ENCODE results near the gene LSAMP.
"Not testable (repeated sequence)": the region's sequence is repeated elsewhere in the genome, so short reads cannot be mapped to it uniquely, and the experiment has no call there.

LSAMP gene

DNA sequence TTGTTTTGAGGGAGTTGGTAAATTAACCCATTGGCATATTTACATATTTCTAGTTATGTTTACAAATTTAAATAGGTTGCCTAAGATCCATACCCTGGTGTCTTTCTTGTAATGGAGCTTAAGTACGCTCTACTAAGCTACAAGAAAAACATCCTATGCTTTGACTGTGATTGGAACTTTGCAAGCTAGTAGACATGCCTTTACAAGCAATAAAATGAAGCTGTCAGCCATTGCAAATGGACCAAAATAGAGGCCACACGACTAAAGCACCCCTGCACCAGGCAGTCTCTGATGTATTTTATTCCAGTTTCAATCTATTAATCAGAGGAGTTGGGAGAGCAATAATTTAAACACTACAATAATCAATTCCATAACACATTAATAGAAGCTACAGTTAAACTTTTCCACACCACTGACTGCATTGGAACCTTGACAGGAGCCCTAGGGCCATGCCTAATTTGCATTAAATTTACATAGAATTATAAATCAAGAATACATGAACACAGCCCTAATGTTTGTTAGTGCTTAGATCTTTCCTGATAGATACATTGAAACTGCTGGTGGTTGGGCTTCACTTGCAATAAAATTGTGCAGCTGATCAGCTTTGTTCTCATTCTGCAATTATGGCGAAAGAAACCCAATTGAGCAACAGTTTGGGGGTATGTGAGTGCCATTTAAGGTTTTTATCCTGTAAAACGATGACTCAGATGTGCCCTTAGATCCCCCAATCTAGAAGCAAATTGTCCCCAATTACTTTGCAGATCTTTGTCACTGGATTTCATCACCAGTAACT is 360.1 kb downstream of the LSAMP start:
- DNase-seq, result no peak

DNA sequence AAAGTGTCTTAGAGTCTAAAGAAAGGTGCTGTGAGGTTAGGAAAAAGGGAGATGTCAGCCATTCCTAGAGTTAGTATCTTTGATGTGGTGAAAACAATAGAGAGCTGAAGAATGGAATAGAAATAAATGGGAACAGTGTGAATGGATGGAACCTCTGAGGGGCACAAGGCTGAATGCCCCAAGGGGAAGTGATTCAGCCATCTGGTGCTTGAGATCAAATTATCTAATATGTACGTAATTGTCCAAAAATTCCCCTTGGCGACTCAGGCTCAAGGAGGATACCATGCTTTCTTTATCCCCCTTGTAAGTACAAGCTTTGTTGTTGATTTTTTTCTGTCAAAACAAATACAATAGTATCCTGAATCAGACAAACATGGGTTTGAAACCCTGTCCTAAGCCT is 361.6 kb downstream of the LSAMP start:
- no peak for DNase-seq

DNA sequence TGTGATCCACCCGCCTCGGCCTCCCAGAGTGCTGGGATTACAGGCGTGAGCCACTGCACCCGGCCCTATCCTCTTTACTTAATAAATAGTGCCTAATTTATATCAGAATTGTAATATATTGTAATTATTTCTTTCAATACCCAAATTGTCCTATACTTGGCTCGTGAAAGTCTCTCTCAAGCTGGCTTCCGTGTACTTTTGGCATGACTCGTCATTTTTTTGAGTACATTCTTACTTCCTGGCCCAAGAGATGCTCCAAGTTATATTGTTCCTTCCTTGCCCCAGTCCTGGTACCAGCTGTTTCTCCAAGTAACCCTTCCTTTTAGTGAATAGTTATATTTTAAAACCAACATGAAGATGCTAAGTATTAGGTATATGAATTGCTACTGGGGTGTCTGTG is 366.7 kb downstream of the LSAMP start:
- DNase-seq, result no peak

DNA sequence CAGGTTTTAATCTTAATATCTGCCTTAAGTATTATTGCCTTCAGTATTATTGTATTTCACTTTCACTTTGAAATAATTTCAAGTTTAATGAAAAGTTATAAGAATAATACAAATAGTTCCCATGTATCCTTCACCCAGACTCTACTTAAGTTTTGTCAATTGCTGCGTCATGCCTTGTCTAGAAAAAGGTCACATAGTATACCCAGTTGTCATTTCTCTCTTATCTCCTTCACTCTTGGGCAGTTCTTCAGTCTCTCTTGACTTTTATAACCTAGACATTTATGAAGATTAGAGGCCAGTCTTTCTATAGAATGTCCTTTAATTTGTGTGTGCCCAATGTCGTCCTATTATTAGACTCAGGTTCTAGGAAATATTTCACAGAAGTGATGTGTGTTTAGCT is 367.7 kb downstream of the LSAMP start:
- no peak for DNase-seq

DNA sequence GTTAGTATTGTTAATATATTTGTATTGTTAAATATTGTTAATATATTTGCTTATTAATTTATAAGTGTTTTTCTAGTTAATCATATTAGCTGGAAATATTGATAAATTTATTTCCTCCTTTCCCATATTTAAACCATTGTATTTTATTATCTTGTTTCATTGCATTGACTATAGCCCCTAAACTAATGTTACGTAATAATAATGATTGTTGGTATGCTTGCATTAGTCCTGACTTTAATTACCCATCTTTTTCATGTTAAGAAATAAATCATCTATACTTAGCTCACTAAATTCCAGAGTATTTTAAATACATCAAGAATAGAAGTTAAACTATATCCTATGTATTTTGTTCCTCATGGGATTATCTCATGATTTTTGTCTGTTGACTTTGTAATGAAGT is 368.2 kb downstream of the LSAMP start:
- no peak for DNase-seq

DNA sequence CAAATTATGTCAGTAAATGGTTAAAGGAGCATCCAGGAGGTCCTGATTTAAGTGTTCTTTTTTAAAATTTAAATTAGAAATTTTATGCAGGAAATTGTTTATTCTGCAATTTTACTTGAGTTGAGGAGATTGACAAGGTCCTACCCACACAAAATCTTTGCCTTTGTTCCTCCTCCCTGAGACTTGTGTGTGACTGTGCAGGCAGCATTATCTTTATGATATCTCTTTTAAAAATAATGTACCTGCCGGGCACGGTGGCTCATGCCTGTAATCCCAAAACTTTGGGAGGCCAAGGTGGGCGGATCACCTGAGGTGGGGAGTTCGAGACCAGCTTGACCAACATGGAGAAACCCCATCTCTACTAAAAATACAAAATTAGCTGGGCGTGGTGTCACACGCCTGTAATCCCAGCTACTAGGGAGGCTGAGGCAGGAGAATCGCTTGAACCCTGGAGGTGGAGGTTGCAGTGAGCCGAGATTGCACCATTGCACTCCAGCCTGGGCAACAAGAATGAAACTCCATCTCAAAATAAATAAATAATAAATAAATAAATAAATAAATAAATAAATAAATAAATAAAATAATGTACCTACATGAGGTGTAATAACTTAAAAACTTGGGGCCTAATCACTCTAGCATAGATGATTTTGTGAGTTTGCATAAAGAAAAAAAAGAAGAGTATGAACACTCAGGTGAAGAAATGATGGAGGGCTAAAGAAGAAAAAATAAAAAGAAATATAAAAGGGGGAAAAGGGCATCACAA is 374.6 kb downstream of the LSAMP start:
- not testable (repeated sequence) for DNase-seq

DNA sequence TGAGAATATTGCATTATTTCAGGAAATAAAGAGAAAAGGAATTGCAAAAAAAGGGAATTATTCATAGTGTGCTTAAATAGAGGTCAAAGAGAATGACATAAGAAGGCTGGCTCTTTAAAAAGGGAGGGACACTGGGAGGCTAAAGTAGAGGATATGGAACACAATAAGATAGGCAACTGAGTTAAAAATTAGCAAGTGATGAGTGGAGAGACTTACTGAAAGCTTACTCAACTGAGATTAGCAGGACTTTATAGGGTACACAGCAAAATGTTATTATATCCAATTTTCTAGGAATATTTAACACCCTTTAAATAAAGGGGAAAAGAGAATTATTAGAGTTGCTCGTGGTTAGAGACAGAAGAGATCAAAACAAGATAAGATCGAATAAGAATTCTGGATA is 375.2 kb downstream of the LSAMP start:
- DNase-seq, result no peak

DNA sequence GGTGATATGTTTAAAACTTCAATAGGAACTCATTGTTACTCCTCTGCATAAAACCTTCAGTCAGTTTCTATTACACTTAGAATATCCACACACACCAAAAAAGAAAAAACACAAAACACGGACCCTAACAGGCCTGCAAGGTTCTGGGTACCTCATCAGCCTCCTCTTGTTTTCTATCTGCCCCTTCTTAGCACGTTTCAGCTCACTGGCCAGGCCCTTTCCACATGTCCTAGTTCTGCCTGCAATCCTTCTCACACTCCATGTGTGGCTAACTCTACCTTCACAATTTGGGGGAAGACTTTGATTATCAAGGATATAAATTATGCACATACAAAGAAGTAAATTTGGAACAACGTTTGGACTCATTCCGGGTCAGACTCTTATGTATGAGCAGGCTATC is 376.3 kb downstream of the LSAMP start:
- DNase-seq, result no peak

DNA sequence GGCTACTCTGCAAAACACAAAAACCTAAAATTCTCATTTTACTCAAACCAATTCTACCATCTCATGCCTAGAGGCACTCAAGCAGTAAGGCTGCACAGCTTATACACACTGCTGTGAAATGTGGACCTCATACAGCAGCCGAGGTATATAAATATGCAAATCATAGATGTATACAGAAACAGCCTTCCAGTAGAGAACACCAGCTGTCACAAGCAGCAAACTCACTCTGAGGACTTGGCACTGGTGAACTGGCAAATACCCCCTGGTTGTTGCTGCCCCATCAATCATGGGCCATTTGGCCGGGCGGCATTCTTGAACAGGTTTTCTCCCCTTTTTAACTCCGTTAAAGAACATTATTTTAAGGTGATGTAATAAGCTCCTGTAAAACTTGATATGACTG is 378.0 kb downstream of the LSAMP start:
- DNase-seq, result no peak

DNA sequence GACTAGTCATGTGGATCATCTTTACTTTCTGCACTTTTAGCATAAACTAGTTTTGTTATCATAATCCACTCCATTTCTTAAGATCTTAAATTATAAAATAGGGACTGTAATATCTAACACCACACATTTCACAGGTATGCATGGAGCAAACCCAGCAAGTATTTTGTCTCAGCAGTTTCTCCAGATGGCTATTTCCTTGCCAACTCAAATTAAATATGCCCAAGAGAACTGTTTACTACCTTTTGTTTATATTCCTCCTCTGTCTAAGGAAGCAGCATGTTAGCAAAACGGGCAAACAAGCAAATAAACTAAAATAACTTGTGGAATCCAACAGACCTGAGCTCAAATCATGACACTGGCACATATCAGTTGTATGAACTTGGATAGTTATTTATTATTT is 379.8 kb downstream of the LSAMP start:
- DNase-seq, result no peak

DNA sequence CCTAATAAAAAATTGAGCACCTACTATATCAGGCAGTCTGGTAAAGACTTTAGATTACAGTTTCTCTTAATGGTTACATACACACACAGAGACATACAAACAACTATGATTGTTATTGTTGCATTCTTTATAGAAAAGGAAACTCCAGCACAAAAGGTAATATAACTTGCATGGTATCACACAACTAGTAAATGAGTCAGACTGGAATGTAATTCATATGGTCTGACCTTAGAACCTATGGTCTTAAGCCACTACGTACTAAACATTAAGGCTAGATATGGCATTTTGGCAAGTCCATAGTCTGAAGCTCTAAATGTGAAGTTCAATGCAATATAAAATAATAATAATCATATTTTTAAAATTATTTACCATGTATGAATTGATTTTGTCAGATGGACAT is 380.6 kb downstream of the LSAMP start:
- DNase-seq, result no peak

DNA sequence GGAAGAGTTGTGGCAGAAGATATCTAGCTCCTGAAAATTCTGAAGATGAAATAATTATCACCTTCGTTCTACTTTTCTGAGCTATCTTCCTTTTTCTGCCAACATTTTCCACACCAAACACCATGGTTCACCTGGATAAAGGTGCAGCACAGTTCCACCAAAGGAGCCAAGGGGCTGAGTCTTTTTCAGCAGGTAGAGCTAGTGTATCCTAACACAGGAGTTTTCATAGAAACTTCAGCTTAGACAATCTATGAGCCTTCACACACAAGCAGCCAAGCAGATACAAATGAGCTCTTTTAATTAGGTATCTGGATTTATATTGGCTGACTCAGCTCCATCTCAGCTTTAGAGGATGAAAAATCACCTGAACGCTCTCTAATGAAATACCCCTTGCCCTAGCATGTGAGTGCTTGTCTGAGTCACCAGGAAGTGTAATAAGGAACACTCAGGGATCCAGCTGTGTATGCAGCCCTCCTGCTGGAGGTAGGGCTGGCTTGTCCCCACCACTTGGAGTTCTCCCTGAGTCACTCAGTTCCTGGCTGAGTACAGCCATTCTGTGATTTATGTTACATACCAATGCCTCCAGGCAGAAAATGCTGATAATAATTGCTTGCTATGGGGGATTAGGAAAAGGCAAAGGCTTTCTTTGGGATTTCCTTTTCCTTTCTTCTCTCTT is 385.7 kb downstream of the LSAMP start:
- no peak for DNase-seq

DNA sequence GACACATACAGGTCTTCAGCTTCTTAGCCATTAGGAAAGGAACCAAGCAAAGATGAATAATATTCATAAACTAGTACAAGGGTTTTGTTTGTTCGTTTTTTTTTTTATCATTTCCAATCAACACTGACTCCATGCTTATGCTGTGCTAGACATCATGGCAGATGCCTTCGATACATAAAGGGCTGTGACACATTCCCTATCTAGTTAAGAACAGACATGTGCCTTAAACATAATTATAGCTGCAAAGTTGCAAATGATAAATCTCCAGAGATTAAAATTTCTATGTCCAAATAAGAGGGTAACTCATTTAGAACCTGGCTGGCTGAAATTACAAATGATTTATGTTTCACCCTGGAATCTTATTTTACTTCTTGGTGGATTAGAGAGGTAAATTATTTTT is 386.4 kb downstream of the LSAMP start:
- DNase-seq, result no peak

DNA sequence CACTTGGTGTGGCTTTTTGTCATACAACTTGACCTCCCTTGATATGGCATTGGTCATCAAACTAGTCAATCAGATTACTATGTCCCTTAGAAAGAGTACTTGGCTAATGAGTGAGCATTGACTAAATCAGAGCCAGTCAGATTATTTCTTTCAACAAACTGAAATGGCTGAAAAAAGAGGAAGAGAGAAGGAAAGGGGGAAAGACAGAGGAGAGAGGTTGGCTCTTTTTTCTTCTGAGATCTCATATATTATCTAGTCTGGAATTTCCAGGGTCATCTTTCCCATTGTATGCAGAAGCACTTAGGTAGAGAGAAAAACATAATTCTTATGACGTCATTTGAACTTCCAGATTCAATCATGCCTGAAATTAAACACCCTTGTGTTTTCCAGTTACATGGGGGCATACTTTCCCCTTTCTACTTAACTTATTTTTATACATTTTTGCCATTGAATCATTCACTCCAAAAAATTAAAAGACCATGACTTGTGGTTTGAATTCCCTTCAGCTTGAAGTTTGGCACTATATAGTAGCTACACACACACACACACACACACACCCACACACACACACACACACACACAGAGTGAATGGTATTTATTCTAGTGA is 387.8 kb downstream of the LSAMP start:
- DNase-seq, result no peak

DNA sequence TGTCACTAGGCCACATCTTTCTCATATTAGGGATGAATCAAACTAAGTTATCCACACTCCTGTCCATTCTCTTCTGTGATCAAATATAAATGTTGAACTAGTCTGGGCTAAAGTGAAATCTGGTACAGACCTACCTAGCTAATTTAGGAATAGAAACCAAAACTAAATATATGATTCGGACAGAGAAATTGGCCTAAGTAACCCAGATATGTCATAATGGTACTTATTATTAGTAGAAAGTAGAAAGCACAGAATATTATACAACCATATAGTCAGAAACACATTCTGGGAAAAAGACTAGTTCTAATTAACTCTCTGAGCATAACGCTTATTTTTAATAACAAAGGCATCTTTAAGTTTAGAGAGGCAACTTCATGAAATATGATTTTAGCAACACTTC is 389.0 kb downstream of the LSAMP start:
- no peak for DNase-seq

DNA sequence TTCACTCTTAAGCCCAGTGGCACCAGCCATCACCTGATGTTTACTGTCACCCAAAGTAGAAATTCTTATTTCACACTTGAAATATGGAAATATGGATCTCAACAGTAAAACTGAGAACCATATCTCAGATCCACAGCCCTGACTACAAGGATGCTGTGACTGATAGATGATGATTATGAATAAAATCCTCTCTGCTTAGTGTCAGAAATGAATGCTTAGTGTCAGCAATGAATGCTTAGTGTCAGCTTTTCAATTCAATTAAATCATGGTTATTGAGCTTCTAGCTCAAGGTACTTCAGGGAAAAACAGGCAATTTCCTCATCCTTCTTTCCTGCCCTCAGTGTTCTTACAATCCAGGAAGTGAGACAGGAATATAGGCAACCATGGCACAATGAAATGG is 392.3 kb downstream of the LSAMP start:
- DNase-seq, result no peak

DNA sequence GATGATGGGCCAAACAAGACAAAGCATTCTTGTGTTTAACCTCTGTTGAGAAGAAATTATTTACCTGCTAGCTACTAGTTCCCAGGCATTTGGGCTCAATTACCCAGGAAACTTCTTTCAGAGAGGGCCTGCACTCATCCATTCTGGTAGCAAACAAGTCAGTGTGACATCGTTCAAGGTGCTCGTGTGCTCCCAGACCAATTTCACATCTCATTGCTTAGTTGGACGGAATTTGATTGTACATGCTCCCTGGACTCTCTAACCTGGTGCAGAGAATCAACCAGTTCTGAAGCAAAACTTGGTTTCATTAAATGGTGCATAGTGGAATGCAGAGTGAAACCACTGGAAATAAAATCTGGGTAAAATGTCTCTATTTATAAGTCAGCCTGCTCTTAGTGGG is 392.7 kb downstream of the LSAMP start:
- DNase-seq, result no peak

DNA sequence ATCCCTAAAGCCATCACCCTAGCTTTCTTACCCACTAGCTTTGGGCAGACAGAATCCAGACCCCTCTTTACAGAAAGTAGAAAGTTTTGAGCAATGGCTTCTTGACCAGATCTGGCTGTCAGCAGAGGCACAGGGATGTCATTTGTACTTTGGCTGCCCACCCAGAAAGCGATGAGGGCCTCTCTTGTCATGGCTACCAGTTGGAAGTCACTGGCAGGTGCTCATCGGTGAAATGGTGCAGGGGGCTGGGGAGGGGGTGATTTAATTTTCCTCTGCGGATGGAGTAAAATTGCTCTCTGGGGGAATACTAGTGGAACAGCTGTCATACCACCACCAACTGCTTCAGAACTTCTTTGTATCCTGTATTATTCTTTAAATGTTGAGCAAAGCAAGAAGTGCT is 393.7 kb downstream of the LSAMP start:
- DNase-seq, result no peak

DNA sequence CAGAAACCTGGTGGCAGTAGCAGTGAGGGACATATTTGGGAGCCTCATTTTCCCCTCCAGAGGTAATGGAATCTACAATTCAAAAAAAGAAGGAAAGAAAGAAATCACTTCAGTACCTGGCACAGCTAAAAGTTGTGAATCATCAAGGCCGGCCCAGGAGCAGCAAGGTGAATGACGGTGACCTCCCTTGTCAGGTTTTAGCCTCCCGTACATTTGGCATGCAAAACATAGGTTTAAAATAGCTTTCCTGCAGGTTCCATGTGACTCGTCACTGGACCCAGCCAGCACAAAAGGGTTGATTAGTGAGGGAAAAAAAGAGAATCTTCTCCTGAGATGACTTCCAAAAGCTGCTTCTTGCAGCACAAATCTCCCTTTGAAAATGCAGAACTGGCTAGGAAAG is 394.2 kb downstream of the LSAMP start:
- no peak for DNase-seq

DNA sequence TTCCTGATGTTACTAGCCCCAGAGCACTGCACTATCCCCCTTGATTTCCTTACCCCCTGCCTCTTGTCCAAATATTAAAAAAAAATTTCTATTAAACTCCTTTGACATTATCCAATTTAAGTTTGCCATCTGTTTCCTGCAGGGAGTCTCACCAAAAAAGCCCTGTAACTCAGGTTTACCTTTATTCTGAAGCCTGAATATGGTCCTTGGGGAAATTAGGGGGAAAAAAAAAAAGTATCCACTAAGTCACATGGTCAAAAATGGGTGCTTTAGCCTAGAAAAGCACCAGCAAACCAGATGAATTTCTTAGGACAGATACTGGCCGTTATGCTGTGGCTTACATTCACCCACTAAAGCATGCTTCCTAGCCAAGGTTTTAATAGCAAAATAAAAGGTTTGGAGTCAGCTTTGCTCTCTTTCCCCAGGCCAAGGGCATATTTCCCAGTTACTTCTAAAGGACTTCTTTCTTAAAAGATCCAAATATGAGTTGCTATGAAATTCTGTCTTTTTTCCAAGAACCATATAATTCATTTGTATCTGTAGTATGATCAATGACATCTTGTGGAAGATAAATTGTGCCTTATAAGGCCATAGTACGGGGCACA is 394.9 kb downstream of the LSAMP start:
- no peak for DNase-seq

DNA sequence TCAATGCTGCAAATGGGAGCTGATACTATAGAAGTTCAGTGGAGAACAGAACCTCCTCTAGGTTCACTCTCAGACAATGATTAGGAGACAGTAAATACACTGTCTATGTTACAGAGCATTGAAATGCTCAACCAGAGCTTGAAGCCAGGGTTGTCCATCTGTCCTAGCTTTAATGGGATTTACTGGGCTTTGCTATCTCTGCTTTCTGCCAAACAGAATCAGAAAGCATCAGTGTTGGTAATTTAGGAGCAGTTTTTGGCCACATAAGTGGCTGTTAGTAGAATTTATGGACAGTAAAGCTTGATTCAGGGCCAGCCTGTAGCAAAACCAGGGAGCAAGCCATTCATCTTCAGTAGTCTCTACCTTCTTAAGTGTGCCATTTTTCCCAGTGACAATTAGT is 396.3 kb downstream of the LSAMP start:
- DNase-seq, result no peak

DNA sequence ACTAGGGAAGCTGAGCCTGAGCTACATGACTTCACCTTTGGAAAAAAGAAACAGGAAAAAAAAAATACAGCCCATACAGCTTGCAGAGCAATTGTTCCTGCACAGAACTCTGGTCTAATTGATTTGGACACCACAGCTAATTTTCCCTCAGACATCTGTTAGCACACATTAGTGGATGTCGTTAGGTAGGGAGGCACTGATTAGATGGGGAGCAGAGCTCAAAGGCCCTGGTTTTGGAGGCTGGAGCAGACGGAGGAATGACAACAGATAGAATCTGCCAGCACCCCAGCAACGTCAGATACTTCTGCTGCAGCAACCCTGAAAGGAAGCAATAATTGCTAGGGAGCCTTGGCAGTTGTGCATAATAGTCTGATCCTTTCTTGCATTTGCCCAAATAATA is 398.9 kb downstream of the LSAMP start:
- no peak for DNase-seq

DNA sequence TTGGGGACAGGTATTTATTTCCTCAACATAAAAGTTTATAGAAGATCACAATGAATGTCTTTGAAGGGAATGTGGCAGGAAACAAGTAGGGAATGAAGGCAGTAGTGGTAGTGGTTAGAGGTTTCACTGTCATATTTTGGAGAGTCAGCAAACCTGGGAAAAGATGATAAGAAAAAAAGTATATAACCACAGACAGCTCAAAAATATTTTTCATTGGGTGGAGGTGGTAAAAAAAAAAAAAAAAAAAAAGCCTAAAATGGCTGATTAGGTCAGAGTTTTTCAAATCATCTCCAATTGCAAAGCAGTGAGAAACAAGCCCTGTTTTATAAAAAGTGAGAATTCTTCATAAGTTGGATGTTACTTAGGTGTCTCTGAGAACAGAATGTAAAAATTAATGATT is 400.0 kb downstream of the LSAMP start:
- no peak for DNase-seq

All from CD4-positive, alpha-beta T cell treated with Interleukin-6 for 4 hours (primary cell).